NCI-H446 (cell line): ENCODE data around the gene LRRC8A.
"Not testable (repeated sequence)": the region's sequence is repeated elsewhere in the genome, so short reads cannot be mapped to it uniquely, and the experiment has no call there.

ENCODE experiments used
- DNase-seq, 2 experiments: peaks; one replicate each; lab custom pipeline; 2025; lab: John Stamatoyannopoulos, UW

LRRC8A gene

GRCh38 chr9:128921881-128922763 lies 40.2 kb downstream of the LRRC8A start:
- DNase-seq = no peak

GRCh38 chr9:128923493-128923883 lies 41.6 kb downstream of the LRRC8A start:
- DNase-seq = no peak

GRCh38 chr9:128927731-128928411 lies 45.9 kb downstream of the LRRC8A start:
- peak in 1 of 2 experiments; percentile 45 for DNase-seq

- DNase-seq = no peak
Measured at GRCh38 chr9:128928624-128929023, 46.7 kb downstream of the LRRC8A start.

- no peak for DNase-seq
Measured at GRCh38 chr9:128929560-128929959, 47.6 kb downstream of the LRRC8A start.

- DNase-seq = no peak
Measured at GRCh38 chr9:128933731-128934130, 51.8 kb downstream of the LRRC8A start.

- no peak for DNase-seq
Measured at GRCh38 chr9:128936171-128936865, 54.4 kb downstream of the LRRC8A start.

GRCh38 chr9:128937310-128938165 lies 55.6 kb downstream of the LRRC8A start:
- DNase-seq = no peak

- no peak for DNase-seq
Measured at GRCh38 chr9:128940271-128940921, 58.5 kb downstream of the LRRC8A start.

GRCh38 chr9:128940946-128941755 lies 59.2 kb downstream of the LRRC8A start:
- no peak for DNase-seq

GRCh38 chr9:128943832-128944620 lies 62.1 kb downstream of the LRRC8A start:
- no peak for DNase-seq

GRCh38 chr9:128944966-128945365 lies 63.0 kb downstream of the LRRC8A start:
- DNase-seq = not testable (repeated sequence)

- no peak for DNase-seq
Measured at GRCh38 chr9:128945798-128946501, 64.0 kb downstream of the LRRC8A start.

GRCh38 chr9:128946571-128947276 lies 64.8 kb downstream of the LRRC8A start:
- no peak for DNase-seq

- DNase-seq = no peak
Measured at GRCh38 chr9:128947277-128947526, 65.3 kb downstream of the LRRC8A start.

- peak; percentile 43 to 87 for DNase-seq
Measured at GRCh38 chr9:128947527-128948301, 65.8 kb downstream of the LRRC8A start, which contains the start of the genes DOLK and NUP188. Gene DOLK, minus strand, starts transcription at chr9:128947603. Its CDS starts 300 bp downstream, at chr9:128947303. Gene NUP188, plus strand, starts transcription at chr9:128947699. Its CDS starts 21 bp downstream, at chr9:128947720.

- not testable (repeated sequence) for DNase-seq
Measured at GRCh38 chr9:128961403-128961802, 79.5 kb downstream of the LRRC8A start.
